ENCODE measurements around the gene CPEB2.

Gene CPEB2

DNA sequence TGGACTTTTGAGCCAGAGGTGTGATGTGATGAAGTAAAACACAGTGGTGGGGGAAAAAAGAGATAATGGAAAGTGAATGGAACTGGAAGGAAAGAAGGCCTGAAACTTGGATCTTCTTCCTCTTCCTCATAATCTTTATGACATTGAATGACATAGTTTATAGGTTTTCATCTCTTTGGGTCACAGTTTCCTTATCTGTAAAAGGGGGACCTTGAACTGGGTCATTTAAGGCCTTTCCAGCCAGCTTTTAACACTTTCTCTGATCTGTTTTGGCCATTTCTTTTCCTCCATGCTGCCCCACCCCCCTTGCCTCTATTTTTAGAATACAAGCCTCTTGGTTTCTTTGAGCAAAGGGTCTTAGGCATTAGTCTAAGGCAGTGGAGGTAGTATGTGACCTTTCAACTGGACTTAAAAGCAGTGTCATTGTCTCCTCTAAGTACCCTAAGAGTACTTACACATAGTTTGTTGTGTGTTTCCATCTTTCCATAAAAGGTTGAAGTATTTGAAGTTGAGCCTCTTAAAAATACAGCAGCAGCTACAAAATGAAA, 7.8 kb downstream of the CPEB2 start:
- DNase-seq (ENCODE audit: low read depth in 2 of 2, low spot score in 1 of 2) = no peak

GRCh38 chr4:15011166-15011565, 8.9 kb downstream of the CPEB2 start:
- no peak for DNase-seq (ENCODE audit: low read depth in 2 of 2, low spot score in 1 of 2)

DNA sequence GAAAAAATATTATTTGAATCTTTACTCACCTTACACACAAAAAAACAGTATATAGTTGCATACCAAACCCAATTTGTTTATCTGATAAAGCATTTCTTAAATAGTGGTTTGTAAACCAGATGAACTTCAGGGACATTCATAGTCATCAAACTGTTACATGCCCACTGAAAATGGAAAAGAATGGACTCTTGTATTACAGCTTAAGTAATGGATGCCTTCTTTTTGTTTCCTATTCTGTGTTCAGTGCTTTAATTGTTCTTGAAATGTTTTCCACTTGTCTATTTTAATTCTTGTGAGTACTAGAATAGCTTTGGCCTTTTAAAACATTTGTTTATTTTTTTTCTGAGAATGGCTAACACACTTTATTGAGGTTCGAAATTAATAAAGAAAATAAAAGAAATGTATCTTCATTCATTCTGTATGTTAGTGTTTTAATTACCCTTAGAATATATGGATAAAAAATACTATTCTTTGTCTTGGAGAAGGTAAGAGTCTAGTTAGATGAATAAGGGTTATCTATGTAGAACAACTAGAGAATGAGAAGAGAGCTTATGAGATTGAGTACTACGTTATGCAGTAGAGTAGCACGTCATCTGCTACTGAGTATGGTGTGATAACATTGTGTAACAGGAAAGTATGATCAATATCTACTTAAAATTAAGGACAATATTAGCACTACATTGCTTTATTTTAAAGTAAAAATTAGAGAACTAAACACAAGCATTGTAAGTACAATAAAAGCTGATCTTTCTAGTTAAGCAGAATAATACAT, 9.9 kb downstream of the CPEB2 start:
- DNase-seq (ENCODE audit: low read depth in 2 of 2, low spot score in 1 of 2) = no peak

- no peak for DNase-seq (ENCODE audit: low read depth in 2 of 2, low spot score in 1 of 2)
Measured at GRCh38 chr4:15013585-15013984, 11.3 kb downstream of the CPEB2 start.

DNA sequence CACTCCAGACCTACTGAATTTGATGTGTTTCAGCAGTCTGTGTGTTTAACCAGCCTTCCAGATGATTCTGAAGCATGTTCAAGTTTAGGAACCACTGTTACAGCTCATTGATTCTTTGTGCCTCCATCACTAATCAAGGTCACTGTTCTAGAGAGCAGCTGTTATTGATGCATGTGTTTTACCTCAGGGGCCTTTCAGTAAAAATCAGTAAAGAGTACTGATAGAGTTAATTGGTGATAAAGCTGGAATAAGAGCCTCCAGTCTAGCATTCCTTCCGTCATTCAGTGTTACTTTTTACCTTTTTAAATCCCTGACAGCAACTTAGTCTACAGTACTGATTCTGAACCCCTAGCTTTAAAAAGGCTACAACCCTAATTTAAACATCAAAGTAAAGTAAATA, 12.9 kb downstream of the CPEB2 start:
- no peak for DNase-seq (ENCODE audit: low read depth in 2 of 2, low spot score in 1 of 2)

GRCh38 chr4:15018361-15018760, 16.1 kb downstream of the CPEB2 start:
- no peak for DNase-seq (ENCODE audit: low read depth in 2 of 2, low spot score in 1 of 2)

GRCh38 chr4:15020502-15021286, 18.4 kb downstream of the CPEB2 start:
- DNase-seq (ENCODE audit: low read depth in 2 of 2, low spot score in 1 of 2) = no peak

- DNase-seq (ENCODE audit: low read depth in 2 of 2, low spot score in 1 of 2) = no peak
Measured at GRCh38 chr4:15021311-15021710, 19.0 kb downstream of the CPEB2 start.

DNA sequence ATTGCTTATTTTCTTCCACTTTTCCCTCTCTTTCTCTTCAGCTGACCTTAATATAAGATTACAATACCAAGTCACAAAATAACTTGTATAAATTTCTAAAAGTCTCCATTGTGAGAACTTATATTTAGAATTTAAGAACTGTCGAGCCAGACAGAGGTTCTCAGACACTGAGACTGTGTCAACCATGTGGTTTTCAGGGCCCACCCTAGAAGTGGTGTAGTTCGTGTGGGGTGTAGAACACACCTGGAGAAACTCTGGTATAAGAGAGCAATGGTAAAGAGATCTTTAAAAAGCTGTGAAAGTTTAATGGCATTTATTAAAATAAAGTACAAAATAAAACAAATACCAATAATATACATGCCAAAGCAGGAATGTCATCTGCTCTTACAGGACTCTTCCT, 19.7 kb downstream of the CPEB2 start:
- no peak for DNase-seq (ENCODE audit: low read depth in 2 of 2, low spot score in 1 of 2)

DNA sequence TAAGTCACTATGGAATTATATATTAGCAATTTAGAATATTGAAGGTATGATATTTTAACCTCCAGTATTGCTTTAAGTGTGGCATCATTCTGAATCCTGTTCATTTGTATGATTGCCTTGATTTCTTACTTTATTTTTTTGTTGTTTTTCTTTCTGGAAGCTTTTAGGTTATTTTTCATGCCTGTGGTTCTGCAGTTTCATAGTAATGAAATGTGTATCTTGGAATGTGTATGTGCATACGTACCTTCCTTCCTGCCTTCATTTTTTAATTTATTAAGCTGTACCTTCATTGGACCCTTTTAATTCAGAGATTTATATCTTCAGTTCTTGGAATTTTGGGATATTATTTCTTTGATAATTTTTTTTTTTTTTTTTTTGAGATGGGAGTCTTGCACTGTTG, 22.1 kb downstream of the CPEB2 start:
- no peak for DNase-seq (ENCODE audit: low read depth in 2 of 2, low spot score in 1 of 2)

GRCh38 chr4:15025693-15026092, 23.4 kb downstream of the CPEB2 start:
- no peak for DNase-seq (ENCODE audit: low read depth in 2 of 2, low spot score in 1 of 2)

- no peak for DNase-seq (ENCODE audit: low read depth in 2 of 2, low spot score in 1 of 2)
Measured at GRCh38 chr4:15027921-15028435, 25.7 kb downstream of the CPEB2 start.

- DNase-seq (ENCODE audit: low read depth in 2 of 2, low spot score in 1 of 2) = no peak
Measured at GRCh38 chr4:15031197-15031596, 28.9 kb downstream of the CPEB2 start.

GRCh38 chr4:15031993-15032675, 29.9 kb downstream of the CPEB2 start:
- DNase-seq (ENCODE audit: low read depth in 2 of 2, low spot score in 1 of 2) = no peak

- DNase-seq (ENCODE audit: low read depth in 2 of 2, low spot score in 1 of 2) = no peak
Measured at GRCh38 chr4:15034071-15034764, 31.9 kb downstream of the CPEB2 start.

DNA sequence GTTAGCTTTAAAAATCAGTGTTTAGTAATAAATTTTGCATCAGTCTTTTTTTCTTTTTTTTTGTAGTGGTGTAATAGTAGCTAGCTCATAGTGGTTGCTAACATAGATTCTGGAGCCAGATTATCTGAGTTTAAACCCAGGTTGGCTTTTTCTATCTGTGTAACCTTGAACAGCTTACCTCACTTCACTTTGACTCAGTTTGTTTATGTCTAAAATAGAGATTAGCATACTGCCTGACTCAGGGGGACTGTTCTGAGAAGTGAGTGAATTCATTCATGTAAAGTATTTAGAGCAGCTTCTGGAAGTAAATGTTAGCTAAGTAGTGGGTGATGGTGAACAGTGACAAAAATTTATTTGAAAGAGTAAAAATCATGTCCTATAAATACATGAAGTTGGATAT, 32.9 kb downstream of the CPEB2 start:
- DNase-seq (ENCODE audit: low read depth in 2 of 2, low spot score in 1 of 2) = no peak

DNA sequence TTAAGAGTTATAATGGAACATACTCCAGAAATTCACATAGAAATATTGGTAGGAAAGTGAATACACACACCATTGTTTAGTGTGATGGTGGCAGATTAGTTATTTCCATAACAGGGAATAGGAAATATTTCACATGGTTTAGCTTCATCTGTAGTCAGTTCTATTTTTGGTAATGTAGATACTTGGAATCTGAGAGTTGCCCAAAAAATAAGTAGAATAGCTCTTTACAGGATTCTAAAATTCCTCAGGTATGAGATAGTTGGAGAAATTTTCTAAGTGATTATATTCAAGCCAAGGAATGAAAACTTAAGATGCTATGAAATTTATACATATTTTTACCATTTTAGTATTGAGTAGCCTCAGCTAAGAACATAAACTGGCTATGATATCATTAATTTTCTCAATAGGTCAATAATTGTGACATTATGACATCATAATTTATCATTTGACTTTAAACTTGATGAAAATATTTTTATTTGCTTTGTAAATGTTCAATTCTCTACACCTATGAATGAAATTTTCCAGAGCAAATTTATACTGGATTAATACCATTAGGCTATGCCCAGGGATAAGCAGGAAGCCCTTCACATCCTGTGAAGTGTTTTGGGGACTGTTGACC, 35.8 kb downstream of the CPEB2 start:
- DNase-seq (ENCODE audit: low read depth in 2 of 2, low spot score in 1 of 2) = no peak

DNA sequence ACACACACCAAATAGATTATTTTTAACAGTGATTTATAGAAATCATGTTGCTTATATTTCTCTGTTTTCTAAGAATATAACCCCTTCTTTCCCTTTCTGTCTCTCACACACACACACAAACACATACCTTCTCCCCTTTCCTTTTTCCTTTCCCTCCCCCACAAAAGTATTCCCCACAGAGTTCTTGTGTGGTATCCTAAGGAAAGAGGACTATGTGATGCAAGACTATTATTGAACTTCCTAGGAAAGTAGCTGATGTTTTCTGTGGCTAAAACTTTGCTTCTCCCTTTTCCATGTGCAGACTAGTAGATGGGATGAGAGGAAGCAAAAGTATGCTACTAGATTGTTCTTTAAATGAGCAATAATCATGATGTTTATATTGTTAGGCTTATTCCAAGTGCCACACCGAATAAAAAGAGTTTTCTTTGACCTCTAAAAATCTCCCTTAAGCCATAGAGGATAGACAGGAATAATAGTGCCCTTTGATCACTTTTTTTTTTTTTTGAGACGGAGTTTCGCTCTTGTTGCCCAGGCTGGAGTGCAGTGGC, 38.7 kb downstream of the CPEB2 start:
- no peak for DNase-seq (ENCODE audit: low read depth in 2 of 2, low spot score in 1 of 2)

DNA sequence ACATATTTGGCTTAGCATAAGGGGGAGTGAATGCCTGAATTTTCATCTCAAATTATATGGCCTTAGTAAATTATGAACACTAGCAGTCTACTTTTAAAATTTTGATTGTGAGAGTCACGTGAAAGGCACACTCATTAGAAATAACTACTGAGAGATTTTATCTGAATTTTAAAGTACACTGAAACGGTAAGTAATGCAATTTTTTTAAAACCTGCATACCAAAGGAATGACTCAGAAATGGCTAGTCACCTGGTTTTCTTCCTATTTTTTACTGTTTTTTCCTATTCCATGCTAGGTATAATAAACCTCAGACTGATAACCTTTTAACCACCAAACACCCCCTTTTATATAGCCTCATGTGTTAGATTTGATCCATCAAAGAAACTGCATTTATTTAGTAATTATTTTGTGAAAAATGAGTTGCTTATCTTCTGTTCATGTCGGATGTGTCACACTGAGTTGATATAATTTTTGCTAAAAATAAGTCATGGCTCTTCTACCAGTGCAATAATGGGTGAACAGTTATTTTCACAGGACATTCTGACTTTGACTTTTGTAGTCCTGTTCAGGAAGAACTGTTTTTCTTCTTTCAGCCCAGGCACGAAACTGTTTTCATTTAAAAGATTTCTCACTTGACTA, 40.4 kb downstream of the CPEB2 start:
- DNase-seq (ENCODE audit: low read depth in 2 of 2, low spot score in 1 of 2) = no peak

- no peak for DNase-seq (ENCODE audit: low read depth in 2 of 2, low spot score in 1 of 2)
Measured at GRCh38 chr4:15043226-15043625, 40.9 kb downstream of the CPEB2 start.
